Measurements from ENCODE around the gene DGKI. TPM values are rescaled to one million over a fixed set of nuclear protein-coding genes. Genes with fewer than 3 reads are reported as not detected.

DGKI gene
- total RNA-seq, 1 experiment from 2014 or later, result 0.15 TPM

- DNase-seq (ENCODE audit: low read depth, low spot score) (no peak), ATAC-seq (no peak)
- RAD21 ChIA-PET (ENCODE audit: low non-redundant PET in 1 of 2, low total read pairs in 2 of 2, uncharacterized antibody in 2 of 2, unreplicated experiment in 2 of 2), result no interaction called here
These were observed 427.9 kb downstream of the DGKI start for GRCh38 chr7:137418841-137419240.

GRCh38 chr7:137417464-137417863 is 429.3 kb downstream of the DGKI start:
- Histone ChIP-seq H3K9me2 (ENCODE audit: insufficient read depth) (no peaks in the 10 kb centered on the region), H3K27me3 (ENCODE audit: insufficient read depth, low read length) (no peaks in the 10 kb centered on the region), H3K79me2 (ENCODE audit: insufficient read depth, low read length) (no peaks in the 10 kb centered on the region), H2AFZ (ENCODE audit: low read depth, low read length, poor library complexity, severe bottlenecking) (no peak overlapping the region), H3K9ac (ENCODE audit: low read length) (no peak overlapping the region), H3K4me3 (replicated peaks in 1 of 2; ENCODE audit: low read depth in 1 of 2, low read length in 2 of 2) (no peak overlapping the region), H3K27ac (ENCODE audit: low read depth, low read length) (no peak overlapping the region), H3K36me3 (ENCODE audit: control insufficient read depth in 1 of 2, insufficient read depth in 2 of 2, low read length in 2 of 2) (no peaks in the 10 kb centered on the region), H3K4me1 (ENCODE audit: control insufficient read depth in 1 of 2, insufficient read depth in 2 of 2, low read length in 2 of 2) (no peaks in the 10 kb centered on the region), H4K20me1 (ENCODE audit: insufficient read depth) (no peaks in the 10 kb centered on the region), H3K4me2 (ENCODE audit: low read length) (no peak overlapping the region), H3K9me3 (ENCODE audit: control insufficient read depth in 1 of 2, insufficient read depth in 1 of 2, low read depth in 1 of 2, low read length in 2 of 2) (peaks cover 0 to 9% of the 10 kb centered on the region in 2 experiments; a peak in 2 of 4 replicates)
- DNase-seq (ENCODE audit: low read depth, low spot score) (no peak), ATAC-seq (no peak)
- ChIA-PET POLR2A (no interaction called here), RAD21 (ENCODE audit: low non-redundant PET in 1 of 2, low total read pairs in 2 of 2, uncharacterized antibody in 2 of 2, unreplicated experiment in 2 of 2) (no interaction called here), CTCF (no interaction called here)
- intact Hi-C loops (cut with micrococcal nuclease), result no loop called here
- no peak for TF ChIP-seq RAD21 (IDR thresholded peaks at IDR 0.05; ENCODE audit: low read depth)
- TF ChIP-seq, protein P1, sequence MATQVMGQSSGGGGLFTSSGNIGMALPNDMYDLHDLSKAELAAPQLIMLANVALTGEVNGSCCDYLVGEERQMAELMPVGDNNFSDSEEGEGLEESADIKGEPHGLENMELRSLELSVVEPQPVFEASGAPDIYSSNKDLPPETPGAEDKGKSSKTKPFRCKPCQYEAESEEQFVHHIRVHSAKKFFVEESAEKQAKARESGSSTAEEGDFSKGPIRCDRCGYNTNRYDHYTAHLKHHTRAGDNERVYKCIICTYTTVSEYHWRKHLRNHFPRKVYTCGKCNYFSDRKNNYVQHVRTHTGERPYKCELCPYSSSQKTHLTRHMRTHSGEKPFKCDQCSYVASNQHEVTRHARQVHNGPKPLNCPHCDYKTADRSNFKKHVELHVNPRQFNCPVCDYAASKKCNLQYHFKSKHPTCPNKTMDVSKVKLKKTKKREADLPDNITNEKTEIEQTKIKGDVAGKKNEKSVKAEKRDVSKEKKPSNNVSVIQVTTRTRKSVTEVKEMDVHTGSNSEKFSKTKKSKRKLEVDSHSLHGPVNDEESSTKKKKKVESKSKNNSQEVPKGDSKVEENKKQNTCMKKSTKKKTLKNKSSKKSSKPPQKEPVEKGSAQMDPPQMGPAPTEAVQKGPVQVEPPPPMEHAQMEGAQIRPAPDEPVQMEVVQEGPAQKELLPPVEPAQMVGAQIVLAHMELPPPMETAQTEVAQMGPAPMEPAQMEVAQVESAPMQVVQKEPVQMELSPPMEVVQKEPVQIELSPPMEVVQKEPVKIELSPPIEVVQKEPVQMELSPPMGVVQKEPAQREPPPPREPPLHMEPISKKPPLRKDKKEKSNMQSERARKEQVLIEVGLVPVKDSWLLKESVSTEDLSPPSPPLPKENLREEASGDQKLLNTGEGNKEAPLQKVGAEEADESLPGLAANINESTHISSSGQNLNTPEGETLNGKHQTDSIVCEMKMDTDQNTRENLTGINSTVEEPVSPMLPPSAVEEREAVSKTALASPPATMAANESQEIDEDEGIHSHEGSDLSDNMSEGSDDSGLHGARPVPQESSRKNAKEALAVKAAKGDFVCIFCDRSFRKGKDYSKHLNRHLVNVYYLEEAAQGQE (IDR thresholded peaks at IDR 0.05; ENCODE audit: low read depth), result no peak
- TF ChIP-seq JUND (IDR thresholded peaks at IDR 0.05), result no peak
- TF ChIP-seq EZH2 (IDR thresholded peaks at IDR 0.05), result no peak
- TF ChIP-seq, protein P2, sequence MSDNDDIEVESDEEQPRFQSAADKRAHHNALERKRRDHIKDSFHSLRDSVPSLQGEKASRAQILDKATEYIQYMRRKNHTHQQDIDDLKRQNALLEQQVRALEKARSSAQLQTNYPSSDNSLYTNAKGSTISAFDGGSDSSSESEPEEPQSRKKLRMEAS (IDR thresholded peaks at IDR 0.05), result no peak
- no peak for TF ChIP-seq CEBPB (IDR thresholded peaks at IDR 0.05; ENCODE audit: low read depth)
- no peak for TF ChIP-seq TCF7L2 (IDR thresholded peaks at IDR 0.05; ENCODE audit: borderline replicate concordance, extremely low read depth, insufficient read depth, insufficient read length)
- TF ChIP-seq SRF (IDR thresholded peaks at IDR 0.05; ENCODE audit: low read depth), result no peak
- no TSS peak for BruUV-seq (replicated peaks)

More at GRCh38 chr7:137418841-137419240, 427.9 kb downstream of the DGKI start:
- H3K9me3 ChIP-seq (ENCODE audit: control insufficient read depth in 1 of 2, insufficient read depth in 1 of 2, low read depth in 1 of 2, low read length in 2 of 2), result peaks cover 0 to 9% of the 10 kb centered on the region in 2 experiments; a peak in 2 of 4 replicates
- no TSS peak for BruUV-seq (replicated peaks)
- H2AFZ ChIP-seq (ENCODE audit: low read depth, low read length, poor library complexity, severe bottlenecking), result no peak overlapping the region
- H3K4me1 ChIP-seq (ENCODE audit: control insufficient read depth in 1 of 2, insufficient read depth in 2 of 2, low read length in 2 of 2), result no peaks in the 10 kb centered on the region
- H3K4me3 ChIP-seq (replicated peaks in 1 of 2; ENCODE audit: low read depth in 1 of 2, low read length in 2 of 2), result no peak overlapping the region
- H3K79me2 ChIP-seq (ENCODE audit: insufficient read depth, low read length), result no peaks in the 10 kb centered on the region
- CTCF ChIA-PET, result no interaction called here
- H3K9me2 ChIP-seq (ENCODE audit: insufficient read depth), result no peaks in the 10 kb centered on the region
- H3K36me3 ChIP-seq (ENCODE audit: control insufficient read depth in 1 of 2, insufficient read depth in 2 of 2, low read length in 2 of 2), result no peaks in the 10 kb centered on the region
- no peaks in the 10 kb centered on the region for H3K27me3 ChIP-seq (ENCODE audit: insufficient read depth, low read length)
- no peak overlapping the region for H3K9ac ChIP-seq (ENCODE audit: low read length)
- H3K4me2 ChIP-seq (ENCODE audit: low read length), result no peak overlapping the region
- TF ChIP-seq SRF (IDR thresholded peaks at IDR 0.05; ENCODE audit: low read depth), result no peak
- no peak for TF ChIP-seq RAD21 (IDR thresholded peaks at IDR 0.05; ENCODE audit: low read depth)
- TF ChIP-seq FOSL1 (IDR thresholded peaks at IDR 0.05; ENCODE audit: low read depth), result no peak
- TF ChIP-seq ATF3 (IDR thresholded peaks at IDR 0.05), result no peak
- no peak for TF ChIP-seq ELF1 (IDR thresholded peaks at IDR 0.05; ENCODE audit: borderline replicate concordance, low read depth)
- TF ChIP-seq, protein P2 (IDR thresholded peaks at IDR 0.05), result no peak
- TF ChIP-seq POLR2AphosphoS5 (IDR thresholded peaks at IDR 0.05; ENCODE audit: low read depth, low read length), result no peak
- TF ChIP-seq SP1 (IDR thresholded peaks at IDR 0.05; ENCODE audit: low read depth), result no peak
- H4K20me1 ChIP-seq (ENCODE audit: insufficient read depth), result no peaks in the 10 kb centered on the region
- H3K27ac ChIP-seq (ENCODE audit: low read depth, low read length), result no peak overlapping the region
- intact Hi-C loops (cut with micrococcal nuclease), result no loop called here
- POLR2A ChIA-PET, result no interaction called here

All from HCT116 (cell line).